Activated naive CD4-positive, alpha-beta T cell treated with anti-CD3 and anti-CD28 coated beads, Interleukin-2, amount 50 U/mL, for 16 hours (primary cell): ENCODE results near the gene ZFP62.
"Not testable (repeated sequence)": the region's sequence is repeated elsewhere in the genome, so short reads cannot be mapped to it uniquely, and the experiment has no call there.

ENCODE experiments used
- DNase-seq: peaks from one replicate; pipeline ENCODE4 v3.0.0-alpha.2; 2020

Gene ZFP62

GRCh38 chr5:180860887-180861822, at the start of gene ZFP62:
Gene ZFP62, minus strand, starts transcription at chr5:180861276. Its CDS starts 57 bp downstream, at chr5:180861219.
- peak; percentile 87 for DNase-seq

DNA sequence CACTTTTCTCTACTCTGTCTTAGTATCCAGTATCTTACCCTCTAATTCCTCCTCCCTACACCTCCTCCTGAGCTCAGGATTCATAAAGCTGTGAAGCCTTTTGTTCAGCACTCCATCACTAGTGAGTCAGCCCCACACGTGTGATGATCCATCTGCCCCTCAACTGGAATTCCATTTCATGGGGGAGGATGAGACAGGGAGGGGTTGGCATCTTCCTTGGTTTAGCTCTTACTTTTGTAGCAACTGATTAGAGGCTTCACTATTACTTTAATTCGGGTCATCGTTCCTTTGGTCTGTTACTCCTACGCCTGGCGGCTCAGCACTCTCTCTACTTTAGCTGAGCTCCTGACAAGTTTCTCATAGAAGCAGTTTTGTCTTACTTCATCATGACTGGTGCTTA, 49.7 kb upstream of the ZFP62 start:
- DNase-seq = no peak

GRCh38 chr5:180910182-180910581, 49.1 kb upstream of the ZFP62 start:
- no peak for DNase-seq

DNA sequence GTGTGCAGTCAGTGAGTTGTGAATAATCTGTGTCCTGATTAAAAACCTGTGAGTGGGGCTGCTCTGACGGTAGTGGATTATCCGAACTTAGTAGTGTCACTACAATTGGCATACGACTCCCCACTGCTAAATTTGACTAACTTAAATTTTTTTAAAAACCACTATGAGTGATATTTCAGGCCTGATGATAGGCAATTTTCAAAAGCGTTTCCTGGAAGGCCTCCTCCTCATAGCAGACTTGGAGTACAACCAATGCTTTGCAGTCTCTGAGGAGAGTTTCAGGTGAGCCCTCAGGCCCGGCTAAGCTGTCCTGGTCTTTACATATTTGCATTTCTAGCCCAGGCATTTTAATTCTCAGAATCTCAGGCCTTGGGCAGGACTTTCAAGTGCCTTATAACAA, 48.7 kb upstream of the ZFP62 start:
- DNase-seq = no peak

DNA sequence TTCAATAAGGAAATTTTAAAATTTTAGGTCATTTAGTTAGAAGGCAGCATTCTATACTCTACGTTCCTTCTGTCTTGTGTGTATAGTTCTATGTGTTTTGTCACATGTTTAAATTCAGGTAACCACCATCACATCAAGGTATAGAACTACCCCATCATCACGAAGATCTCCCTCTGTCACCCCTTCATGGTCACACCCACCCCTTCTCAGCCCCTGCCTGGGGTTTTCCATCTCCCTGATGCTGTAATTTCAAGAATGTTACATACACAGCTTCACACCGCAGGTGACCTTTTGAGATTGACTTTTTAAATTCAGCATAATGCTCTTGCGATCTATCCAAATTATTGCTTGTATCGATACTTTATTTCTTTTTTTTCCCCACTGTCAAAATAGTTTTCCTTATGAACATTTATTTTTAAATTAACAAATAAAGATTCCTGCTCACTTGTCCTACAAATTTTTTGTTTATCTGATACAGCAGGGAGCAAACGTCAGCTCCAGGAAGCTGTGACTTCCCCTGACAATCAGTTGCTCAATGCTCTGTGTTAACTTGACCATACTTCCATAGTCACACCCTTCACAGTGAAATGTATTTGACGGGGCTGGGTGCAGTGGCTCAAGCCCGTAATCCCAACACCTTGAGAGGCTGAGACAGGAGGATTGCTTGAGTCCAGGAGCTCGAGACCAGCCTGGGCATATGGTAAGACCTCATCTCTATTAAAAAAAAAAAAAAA, 48.1 kb upstream of the ZFP62 start:
- DNase-seq = no peak

GRCh38 chr5:180908400-180908799, 47.3 kb upstream of the ZFP62 start:
- DNase-seq = no peak

GRCh38 chr5:180901319-180902009, 40.4 kb upstream of the ZFP62 start:
- no peak for DNase-seq

DNA sequence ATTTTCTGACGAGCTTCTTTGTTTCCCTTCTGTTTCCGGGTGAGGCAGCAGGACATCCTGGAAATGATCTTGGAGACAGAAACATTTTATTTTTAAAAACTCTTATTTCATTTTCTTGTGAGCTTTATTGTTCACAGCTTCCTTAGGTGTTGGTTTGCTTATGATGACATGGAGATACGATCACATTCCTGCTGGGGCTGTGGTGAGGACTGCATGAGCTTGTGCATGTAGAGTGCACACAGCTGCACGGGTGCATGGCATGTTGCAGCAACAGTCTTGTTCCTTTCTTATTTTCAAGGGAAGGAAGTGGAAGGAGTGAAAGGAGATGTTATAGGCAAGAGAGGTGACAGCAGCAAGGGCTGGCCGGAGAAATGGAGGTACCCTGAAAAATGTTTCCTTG, 39.1 kb upstream of the ZFP62 start:
- DNase-seq = no peak

- DNase-seq = no peak
Measured at GRCh38 chr5:180898621-180899246, 37.7 kb upstream of the ZFP62 start, which contains the start of gene BTNL8. Gene BTNL8, plus strand, starts transcription at chr5:180899159. Its CDS starts 152 bp downstream, at chr5:180899311.

- not testable (repeated sequence) for DNase-seq
Measured at GRCh38 chr5:180895330-180895729, 34.3 kb upstream of the ZFP62 start.

DNA sequence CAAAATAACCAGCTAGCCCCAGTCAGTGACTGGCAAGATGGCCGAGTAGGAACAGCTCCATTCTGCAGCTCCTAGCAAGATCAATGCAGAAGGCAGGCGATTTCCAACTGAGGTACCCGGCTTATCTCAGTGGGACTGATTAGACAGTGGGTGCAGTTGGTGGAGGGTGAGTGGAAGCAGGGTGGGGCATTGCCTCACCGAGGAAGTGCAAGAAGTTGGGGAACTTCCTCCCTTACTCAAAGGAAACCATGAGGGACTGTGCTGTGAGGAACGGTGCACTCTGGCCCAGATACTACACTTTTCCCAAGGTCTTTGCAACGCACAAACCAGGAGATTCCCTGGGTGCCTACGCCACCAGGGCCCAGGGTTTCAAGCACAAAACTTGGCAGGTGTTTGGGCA, 28.3 kb upstream of the ZFP62 start:
- DNase-seq = no peak

DNA sequence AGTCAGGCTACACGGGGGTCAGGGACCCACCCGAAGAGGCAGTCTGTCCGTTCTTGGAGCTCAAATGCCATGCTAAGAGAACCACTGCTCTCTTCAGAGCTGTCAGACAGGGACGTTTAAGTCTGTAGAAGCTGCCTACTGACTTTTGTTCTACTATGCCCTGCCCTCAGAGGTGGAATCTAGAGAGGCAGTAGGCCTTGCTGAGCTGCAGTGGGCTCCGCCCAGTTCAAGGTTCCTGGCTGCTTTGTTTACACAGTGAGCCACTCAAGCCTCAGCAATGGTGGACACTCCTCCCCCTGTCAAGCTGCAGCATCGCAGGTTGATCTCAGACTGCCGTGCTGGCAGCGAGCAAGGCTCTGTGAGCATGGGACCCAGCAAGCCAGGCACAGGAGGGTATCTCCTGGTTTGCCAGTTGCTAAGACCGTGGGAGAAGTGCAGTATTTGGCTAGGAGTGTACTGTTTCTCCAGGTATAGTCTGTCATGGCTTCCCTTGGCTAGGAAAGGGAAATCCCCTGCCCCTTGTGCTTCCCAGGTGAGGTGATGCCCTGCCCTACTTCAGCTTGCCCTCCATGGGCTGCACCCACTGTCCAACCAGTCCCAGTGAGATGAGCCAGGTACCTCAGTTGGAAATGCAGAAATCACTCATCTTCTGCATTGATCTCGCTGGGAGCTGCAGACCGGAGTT, 24.9 kb upstream of the ZFP62 start:
- DNase-seq = not testable (repeated sequence)

DNA sequence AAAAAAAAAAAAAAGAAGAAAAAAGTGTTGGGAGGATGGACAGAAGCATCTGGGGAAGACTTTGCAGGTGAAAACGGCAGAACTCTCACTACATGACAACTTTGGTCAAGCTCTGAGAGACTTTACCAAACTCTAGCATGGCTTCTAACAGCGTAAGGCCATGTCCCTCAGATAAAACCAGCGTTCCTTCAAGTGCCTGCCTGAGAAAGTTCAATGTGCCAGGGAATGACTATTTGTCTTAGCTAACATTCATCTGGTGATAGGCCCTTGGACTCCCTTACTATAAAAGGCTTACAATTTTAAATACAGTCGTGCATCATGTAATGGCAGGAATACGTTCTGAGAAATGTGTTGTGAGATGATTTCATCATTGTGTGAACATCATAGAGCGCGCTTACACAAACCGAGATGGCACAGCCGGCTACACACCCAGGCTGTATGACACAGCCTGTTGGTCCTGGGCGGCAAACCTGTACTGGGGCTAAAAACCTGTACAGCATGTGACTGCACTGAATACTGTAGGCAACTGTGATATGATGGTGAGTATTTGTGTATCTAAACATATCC, 14.9 kb upstream of the ZFP62 start:
- no peak for DNase-seq

- no peak for DNase-seq
Measured at GRCh38 chr5:180874804-180875582, 13.9 kb upstream of the ZFP62 start.

DNA sequence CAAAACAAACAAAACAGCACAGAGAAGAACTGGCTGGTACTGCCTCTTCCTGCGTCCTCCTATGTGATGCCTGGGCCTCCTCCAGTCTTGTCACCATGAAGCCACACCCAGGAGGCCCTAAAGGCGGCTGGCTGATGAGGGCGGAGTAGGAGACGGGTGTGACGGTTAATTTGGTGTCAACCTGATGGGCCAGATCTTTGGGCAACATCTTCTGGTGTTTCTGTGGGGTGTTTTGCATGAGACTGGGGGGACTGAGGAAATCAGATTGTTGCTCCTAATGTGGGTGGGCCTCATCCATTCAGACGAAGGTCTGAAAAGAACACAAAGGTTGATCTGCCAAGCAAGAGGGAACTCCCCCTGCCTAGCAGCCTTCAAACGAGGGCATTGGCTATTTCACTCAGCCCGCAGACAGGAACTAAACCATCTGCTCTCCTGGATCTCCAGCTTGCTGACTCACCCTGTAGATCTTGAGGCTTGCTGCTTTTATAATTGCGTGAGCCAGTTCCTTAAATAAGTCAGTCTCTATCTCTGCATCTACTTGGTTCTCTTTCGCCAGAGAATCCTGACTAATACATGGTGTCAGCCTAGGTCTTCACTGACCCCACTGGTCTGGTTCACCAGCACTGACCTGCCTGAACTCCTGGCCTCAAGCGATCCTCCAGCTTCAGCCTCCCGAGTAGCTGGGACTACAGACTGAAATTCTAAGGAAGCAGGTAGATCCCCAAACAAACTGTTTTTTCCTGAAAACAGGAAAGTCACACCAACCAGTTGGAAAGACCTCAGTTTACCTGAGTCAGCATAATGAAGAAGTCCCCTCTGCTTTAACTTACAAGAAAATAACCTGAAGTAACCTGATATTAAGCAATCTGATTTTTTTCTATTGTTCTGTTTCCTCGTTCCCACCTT, 12.8 kb upstream of the ZFP62 start:
- DNase-seq = no peak

- DNase-seq = no peak
Measured at GRCh38 chr5:180872419-180872818, 11.3 kb upstream of the ZFP62 start.

GRCh38 chr5:180870276-180871068, 9.4 kb upstream of the ZFP62 start:
- no peak for DNase-seq

DNA sequence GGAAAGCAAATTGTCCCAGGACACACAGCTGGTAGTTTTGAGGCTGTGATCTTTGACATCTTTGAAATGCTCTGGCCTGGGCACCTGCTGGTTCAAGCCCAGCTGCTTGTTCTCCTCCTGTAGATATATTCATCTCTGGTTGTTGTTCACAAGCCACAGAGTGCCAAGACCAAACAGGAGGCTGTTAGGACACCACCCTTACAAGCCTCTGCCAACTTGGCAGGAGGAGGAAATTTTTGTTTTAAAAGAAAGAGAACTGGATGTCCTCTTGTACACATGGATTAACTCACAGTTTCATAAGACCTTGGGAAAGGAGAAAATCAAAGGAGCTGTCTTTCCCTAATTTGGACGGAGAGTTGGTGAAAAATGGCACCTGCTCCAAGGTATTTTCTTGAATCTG, 8.5 kb upstream of the ZFP62 start:
- no peak for DNase-seq

DNA sequence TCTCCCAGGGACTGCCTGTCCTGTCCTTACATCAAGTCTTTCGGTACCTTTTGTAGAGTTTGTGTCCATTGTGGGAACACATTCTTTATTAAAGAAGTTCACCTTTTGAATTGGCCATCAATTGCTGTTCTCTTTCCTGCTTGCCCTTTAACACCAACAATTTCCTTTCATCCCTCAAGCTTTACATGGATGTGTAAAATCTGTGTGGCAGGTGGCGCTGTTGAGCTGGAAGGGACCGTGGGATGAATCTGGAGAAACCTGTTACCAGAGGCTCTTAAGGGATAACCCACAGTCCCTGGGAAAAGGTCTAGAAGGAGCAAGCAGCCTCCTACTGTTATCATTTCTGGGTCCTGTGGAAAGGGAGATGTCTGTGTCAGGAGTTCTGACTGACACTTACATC, 7.9 kb upstream of the ZFP62 start:
- peak; percentile 63 for DNase-seq
